Fibroblast of skin of left quadriceps (primary cell): ENCODE data around the gene LBHD1.
"Not testable (repeated sequence)": the region's sequence is repeated elsewhere in the genome, so short reads cannot be mapped to it uniquely, and the experiment has no call there.

Source experiments
- DNase-seq, 2 experiments: peaks; one replicate each; pipeline ENCODE4 v3.0.0-alpha.2; 2013; ENCODE audit warnings: low read depth in 2 of 2

Gene LBHD1

DNA sequence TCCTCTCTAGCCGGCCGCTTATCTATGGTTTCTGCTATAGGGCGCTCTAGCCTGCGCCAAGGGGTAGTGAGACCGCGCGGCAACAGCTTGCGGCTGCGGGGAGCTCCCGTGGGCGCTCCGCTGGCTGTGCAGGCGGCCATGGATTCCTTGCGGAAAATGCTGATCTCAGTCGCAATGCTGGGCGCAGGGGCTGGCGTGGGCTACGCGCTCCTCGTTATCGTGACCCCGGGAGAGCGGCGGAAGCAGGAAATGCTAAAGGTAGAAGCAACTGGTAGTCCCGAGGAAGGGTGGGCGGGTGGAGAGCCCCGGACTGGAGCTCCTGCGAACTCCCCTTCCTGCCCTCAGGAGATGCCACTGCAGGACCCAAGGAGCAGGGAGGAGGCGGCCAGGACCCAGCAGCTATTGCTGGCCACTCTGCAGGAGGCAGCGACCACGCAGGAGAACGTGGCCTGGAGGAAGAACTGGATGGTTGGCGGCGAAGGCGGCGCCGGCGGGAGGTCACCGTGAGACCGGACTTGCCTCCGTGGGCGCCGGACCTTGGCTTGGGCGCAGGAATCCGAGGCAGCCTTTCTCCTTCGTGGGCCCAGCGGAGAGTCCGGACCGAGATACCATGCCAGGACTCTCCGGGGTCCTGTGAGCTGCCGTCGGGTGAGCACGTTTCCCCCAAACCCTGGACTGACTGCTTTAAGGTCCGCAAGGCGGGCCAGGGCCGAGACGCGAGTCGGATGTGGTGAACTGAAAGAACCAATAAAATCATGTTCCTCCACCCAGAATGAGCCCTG is at the start of gene LBHD1, which contains the start of gene UQCC3:
Gene LBHD1, minus strand, starts transcription at position 660 of the 782 bp plus-strand sequence. CDS start 2,236 bp downstream, outside the sequence.
Gene UQCC3, plus strand, starts transcription at position 66 of the 782 bp plus-strand sequence. Its CDS starts 73 bp downstream, at position 139.
- DNase-seq: peak; percentile 69 to 74

DNA sequence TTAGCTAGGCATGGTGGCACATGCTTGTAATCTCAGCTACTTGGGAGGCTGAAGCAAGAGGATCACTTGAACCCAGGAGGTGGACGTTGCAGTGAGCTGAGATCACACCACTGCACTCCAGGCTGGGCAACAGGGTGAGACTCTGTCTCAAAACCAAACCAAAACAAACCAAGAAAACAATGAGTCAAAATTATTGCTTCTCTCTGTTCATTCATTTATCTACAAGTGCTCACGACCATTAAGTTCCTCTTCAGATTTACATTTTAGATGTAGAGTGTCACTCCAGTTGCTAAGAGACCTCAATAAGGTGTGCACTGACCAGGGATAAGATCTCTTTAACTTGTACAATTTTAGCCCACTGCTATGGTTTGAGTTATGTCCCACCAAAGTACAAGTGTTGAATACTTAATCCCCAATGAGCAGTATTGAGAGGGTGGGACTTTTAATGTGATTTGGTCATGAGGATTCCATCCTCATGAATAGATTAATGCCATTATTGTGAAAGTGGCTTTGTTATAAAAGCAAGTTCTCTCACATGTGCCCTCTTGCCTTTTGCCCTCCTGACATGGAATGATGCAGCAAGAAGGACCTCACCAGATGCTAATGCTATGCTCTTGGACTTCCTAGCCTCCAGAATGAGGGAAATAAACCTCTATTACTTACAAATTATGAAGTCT is 47.4 kb upstream of the LBHD1 start:
- no peak for DNase-seq

DNA sequence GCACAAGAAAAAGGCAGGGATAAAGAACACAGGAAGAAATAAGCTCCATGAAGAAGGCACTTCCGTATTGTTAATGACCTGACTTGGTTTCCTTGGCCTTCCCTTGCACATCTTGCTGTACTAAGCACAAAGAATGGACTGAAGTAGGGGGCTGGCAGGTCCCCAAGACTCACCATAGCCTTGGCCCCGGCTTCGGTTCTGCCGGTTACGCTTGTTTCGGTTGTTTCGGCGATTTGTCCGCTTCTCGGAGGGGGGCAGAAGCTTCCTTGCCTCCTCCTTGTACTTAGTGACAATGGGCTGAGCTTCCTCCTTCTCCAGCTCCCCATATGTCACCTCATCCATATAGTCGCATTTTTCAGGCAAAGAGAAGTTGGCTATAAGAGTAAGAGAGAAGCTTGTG is 44.7 kb upstream of the LBHD1 start:
- no peak for DNase-seq

DNA sequence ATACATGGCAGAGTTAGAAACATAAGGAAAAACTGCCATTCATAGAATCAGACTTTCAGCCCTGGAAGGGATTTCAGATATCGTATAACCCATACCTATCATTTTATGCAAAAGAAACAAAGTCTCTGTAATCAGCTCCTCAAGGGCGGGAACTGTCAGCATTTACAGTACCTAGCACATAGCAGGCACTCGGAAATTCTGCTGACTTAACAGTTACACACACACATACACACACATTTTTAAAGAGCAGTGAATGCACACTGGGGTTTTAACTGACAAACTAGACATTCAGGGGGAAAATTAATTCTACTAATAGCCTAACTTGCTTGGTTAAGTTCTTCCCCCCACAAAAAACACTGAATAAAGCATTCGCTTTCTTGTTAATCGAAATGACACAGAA is 44.1 kb upstream of the LBHD1 start:
- DNase-seq: no peak

DNA sequence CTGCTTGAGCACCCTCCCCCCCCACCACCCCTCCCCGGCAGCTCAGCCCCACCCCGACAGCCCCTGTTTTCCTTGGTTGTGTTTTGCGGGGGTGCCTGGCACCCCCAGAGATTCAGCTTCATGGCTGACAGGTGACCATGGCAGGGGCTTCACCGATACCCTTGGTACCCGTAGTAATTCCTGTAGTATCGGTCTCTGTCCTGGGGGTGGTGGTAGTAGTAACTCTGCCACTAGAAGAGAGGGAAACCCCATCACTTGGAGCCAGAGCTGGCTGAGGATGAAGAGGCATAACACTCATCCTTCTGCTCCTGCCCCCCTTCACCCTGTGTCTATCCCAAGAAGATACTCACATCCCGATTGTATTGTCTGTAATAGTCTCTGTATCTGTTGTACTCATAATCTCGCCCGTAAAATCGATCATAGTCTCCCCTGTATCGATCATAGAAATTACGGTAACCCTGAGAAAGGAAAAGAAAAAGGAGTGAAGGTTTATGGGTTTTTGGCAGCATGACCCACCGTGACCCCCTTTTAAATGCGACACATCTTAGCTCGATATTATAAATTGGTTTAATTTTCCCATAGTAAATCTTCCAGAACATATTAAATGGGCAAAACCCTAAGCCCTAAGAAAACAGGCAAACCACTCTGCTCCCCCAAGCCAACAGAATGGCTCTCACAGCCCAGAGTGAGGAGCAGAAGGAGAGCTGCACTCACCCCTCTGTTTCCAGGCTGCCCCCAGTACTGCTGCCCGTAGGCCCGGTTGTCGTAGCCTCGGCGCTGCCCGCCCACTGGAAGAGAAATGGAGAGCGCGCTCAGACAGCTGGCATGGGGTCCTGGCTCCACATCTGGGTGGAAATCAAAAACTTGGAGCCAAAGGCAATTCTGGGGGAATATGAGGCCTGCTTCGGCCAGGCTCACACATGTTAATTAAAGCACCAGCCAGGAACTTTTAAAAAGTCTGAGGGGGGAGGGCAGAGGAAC is 43.4 kb upstream of the LBHD1 start:
- DNase-seq: no peak

DNA sequence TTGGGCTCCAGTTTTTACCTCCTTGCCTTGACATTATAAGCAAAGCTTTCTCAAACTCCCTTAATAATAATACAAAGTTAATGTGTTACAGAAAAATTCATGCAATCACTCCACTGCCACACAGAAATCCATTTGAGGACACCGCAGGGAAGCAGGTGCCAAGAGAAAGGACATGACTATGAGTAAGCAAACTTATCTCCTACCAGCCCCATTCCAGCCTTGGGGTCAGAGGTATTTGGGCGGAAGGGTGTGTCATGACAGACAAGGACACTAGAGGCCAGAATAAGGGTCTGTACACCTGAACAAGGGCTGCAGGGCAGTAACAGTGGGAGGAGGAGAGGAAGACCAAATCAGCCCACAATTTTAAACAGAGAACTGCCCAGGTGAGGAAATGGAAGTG is 41.3 kb upstream of the LBHD1 start:
- DNase-seq: no peak

DNA sequence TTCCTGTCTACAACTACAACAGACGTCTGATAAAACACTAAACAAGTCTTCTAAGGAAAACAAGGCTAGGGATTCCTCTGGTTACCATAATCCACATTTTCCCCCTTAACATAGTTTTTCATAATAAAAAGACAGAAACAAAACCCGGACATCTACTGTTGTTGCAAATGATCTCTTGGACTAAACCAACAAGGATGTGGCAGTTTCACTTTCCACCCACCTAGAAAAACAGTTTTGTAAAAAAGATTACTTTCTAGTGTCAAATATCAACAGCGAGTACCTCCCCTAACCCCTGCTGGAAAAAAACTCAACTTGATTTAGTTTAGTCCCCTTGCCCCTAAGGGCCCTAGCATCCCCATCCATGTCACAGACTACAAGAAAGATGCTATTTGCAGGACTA is 40.8 kb upstream of the LBHD1 start:
- DNase-seq: no peak

DNA sequence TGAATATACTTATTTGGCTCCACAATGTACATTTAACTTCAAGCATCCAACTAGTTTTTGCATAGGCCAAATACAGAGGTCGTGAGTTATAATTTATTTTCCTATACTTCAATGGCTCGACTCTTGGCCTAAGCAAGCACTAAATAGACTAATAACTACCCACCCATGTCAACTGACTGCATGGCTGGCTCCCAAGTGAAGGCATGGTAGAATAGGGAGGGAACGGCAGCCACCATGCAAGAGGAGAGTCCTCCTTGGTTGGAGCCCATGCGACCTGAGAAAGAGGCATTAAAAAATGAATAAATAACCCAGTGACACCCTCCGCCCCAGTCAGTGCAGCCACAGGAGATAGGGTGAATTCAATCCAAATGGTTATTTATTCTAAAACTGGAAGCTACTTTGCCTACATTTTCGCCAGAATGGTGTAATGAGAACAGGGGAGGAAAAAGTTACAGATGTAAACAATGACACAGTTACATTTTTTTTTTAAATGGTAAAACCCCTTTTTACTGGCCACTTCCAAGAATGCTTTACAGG is 40.3 kb upstream of the LBHD1 start:
- no peak for DNase-seq

DNA sequence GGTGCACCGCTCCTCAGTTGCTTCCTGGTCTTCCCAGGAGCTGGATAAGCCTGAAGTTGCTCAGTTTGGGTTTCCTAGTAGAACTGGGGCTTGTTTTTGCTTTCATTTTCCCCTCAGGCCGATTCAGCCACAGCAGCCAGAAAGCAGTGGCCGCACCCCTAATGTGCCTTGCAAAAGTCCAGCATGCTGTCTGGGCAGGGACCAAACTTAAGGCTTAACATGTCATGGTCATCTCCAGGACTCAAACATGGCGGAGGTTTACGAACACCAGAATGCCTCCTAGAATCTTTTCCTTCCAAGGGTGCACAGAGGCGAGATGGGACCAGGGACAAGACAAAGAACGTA is 37.9 kb upstream of the LBHD1 start:
- DNase-seq: no peak

DNA sequence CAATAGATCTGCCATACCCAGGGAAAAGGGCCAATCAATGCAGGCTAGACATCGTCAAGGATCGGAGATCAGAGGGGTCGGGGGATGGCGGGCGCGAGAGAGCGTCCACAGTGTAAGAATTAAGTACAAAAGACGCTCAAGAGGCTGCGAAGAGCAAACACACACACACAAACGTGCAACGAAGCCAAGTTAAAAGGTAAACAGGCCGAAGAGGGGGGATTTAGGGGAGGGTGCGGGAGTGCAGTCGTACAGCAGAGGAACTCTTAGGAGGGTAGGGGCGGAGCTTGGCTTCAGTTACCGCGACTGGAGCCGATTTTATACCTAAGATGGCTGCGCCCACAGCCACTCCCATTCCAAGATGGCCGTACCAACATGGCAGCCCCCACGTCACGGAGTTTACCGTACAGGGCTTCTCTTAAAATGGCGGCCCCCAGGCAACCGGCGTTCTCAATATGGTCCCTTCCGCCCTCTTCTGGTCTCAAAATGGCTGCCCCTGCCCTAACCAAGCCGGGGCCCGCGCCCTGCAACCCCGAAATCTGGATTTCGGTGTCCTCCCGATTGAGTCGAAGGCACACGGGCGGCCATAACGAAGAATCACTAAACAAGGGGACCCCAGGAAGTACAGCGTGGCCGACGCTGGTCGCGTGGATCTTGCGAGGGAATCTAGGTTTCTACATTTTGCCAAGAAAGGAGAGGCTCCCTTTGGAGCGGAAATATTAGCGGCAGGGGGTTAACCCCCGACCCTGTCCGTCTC is 37.4 kb upstream of the LBHD1 start:
- DNase-seq: peak; percentile 95

DNA sequence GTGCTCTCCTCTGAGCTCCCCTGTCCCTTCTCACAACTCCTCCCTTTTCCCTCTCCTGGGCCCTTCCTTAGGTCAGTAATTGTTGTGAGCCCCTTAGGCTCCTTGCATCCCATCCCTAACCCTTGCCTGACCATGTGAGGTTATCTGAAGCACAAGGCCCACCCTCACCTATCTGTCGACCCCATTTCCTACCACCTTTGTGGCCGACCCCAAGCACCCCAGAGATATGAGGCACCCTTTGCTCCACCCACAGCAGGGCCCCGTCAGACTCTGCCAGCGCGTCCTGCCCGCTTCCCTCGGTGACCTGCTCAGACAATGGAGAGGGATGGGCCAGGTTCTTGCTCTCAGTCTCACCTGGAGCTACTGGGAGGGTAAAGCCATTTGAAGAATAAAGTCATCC is 36.7 kb upstream of the LBHD1 start:
- DNase-seq: no peak

DNA sequence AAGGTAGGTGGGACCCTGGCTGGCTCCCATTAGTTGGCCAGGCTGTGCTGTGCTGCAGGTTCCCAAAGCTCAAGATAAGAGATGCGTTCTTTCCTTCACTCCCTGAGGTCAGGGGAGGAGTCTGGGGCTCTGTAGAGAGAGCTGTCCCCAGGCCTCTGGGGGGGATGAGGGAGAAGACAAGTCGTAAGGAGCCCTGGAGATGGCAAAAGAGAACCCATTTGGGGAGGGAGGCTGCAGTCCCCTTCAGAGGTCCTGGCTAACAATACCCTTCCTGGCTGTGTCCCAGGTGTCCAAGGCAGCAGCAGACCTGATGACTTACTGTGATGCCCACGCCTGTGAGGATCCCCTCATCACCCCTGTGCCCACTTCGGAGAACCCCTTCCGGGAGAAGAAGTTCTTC is 36.3 kb upstream of the LBHD1 start:
- DNase-seq: no peak

DNA sequence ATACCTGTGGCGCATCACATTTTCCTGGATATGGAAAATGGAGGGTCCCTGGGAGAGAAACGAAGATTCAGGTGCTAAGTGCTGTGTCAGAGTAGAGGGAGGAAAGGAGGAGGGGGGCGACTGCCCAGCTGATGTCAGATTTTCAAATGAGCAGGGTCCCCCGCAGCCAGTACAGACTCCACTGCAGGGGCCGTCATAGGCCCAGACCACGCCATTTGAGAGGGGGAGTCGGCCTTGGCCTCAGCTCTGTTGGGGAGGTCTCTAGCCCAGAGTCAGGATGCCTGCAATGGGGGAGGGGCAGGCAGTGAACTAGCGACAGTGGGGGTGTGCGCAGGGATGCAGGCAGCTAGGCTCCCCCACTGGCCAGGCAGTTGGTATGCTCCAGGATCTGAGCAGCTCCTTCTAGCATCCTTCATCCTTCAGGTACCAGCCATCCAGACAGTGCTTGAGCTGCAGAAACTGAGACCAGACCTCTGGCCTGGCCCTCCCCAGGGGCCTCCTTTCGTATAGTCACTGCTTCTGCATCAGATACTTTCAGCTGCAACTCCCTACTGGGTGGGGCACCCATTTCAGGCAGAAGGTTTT is 35.3 kb upstream of the LBHD1 start, which contains the start of the genes BSCL2 and GNG3:
Gene BSCL2, minus strand, starts transcription at position 148 of the 585 bp plus-strand sequence. CDS start 229 bp downstream, outside the sequence.
Gene GNG3, plus strand, starts transcription at position 400 of the 585 bp plus-strand sequence. CDS start 620 bp downstream, outside the sequence.
- DNase-seq: no peak

DNA sequence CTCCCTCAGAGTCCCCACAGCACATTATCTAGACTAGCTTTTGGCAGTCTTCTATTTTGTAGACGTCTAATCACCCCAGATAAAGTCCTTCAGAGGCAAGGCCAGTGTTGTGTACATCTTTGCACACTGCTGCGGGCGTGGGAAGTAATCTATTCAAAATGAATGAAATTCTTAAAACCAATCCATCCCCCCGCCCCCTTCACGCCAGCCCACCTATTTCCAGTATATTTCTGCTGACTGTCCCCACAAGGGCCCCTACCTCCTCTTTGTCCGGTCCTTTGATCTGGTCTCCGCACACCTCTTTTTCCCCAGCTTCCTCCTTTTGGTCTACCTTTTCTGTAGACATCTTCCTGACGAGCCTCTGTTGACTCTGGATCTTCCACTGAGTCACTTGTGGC is 34.8 kb upstream of the LBHD1 start:
- DNase-seq: no peak

DNA sequence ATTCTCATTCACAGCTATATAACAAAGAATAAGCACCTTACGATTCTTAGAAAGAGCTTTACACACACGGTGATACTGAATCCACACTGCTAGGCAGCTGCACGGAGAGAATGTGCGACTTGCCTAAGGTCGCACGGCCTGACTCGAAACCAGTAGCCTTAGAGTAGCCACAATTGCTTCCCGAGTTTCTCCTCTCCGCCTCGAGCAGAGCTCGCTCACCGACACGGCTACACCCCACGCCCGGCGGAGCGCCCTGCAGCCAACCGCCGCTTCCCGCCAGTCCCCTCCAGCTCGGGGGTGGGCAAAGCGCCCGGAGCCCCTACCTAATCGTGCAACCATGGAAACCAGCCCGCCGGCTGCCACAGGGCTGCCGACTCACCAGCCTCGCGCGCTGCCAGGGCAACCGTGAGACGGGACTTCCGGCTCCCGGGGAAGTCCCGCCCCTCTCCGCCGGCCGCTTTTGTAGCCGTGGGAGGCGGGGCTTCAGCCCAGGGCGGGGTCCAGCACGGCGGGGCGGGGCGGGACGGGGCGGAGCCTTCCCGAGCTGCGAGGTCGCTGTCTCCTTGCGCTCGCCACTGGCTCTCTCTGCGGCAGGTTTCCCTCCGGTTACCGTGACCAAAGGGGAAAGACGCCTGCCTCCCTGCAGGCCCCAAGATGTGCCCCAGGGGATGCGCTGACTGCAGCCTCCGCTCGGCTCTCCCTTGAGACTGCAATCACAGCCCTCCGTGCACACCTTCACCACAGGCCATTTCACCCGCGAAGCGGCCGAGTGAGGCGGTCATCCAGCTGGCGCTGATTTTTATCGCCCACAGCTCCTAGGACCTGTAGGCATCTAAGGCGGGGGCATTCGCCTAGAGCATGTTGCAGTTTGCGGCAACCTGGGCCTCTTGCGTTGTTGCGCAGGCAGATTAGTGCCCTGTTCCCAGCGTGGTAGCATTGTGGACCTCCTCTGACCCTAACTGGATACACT is 34.1 kb upstream of the LBHD1 start:
- DNase-seq: peak; percentile 82 to 84

DNA sequence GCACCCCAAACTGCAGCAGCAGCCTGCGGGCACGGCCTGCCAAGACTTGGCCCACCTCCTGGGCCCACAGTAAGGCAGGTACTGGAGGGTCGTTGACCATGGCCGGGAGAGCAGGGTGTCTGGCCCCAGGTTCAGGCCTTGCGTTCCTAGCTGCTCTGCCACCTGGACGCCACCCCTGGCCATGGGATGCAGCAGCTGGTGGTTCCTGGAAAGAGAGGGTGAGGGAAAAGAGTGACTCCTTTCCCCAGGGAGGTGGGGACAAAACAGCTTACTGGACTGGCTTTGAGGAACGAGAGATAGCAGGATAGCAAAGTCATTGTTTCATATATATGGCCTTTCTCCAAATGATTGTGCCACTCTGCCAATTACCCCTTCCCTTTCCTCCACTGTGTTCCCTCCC is 33.3 kb upstream of the LBHD1 start:
- no peak for DNase-seq

DNA sequence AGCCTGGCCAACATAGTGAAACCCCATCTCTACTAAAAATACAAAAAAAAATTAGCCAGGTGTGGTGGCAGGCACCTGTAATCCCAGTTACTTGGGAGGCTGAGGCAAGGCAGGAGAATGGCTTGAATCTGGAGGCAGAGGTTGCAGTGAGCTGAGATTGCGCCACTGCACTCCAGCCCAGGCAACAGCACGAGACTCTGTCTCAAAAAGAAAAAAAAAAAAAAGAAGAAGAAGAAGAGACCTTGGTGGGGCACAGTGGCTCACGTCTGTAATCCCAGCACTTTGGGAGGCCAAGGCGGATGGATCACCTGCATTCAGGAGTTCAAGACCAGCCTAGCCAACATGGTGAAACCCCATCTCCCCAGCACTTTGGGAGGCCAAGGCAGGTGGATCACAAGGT is 31.9 kb upstream of the LBHD1 start:
- DNase-seq: not testable (repeated sequence)

DNA sequence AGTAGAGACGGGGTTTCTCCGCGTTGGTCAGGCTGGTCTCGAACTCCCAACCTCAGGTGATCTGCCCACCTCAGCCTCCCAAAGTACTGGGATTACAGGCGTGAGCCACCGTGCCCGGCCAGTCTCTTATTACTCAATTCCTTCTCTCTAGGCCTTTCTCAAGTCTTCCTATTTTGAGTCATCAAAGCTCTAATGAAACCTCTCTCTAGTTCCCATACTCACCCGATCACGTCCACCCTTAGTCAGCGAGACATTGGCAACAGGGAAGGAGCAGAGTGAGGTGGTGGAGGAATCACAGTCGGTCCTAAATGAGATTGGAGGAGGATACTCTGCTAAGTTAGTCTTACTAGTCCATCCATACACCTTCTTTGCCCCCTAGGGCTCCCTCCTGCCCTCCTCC is 30.2 kb upstream of the LBHD1 start:
- no peak for DNase-seq

DNA sequence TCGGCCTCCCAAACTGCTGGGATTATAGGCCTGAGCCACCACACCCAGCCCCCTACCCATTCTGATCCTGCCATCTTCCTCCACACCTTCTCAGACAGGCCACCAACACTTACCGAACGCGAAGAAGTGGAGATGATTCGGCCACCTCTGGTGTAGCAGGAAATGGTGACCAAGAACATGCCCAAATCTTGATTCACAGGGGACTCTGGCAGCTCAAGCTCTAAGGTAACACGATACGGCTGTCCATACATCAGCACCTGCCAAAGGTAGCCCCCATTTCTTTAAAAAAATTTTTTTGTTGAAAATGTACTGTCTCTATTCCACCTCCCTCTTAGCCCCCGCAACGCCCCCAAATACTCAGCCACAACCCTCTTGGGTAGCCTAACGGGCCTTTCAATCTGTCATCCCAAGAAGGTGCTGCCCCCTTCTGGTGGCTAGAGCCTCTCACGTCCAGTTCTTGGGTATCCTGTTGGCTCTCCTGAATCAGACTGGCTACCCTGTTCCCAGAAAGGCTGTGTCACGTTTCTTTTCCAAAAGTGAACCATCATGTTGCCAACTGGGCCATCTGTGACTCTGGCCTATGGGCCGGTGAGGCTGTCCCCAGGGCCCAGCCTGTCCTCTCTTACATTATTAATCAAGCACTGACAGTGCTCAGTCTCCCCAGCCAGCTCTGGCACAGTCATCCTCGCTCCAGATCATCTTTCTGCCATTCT is 22.5 kb upstream of the LBHD1 start:
- DNase-seq: peak; percentile 51 to 52
